Measurements from ENCODE around the gene CLCF1. TPM values are rescaled to one million over a fixed set of nuclear protein-coding genes. Genes with fewer than 3 reads are reported as not detected.

The CLCF1 gene
- total and polyA plus RNA-seq, 2 of the 13 experiments (the other 11 are each of a cell fraction or from before 2014, with no cell fraction given): 0.49 to 0.78 TPM

DNA sequence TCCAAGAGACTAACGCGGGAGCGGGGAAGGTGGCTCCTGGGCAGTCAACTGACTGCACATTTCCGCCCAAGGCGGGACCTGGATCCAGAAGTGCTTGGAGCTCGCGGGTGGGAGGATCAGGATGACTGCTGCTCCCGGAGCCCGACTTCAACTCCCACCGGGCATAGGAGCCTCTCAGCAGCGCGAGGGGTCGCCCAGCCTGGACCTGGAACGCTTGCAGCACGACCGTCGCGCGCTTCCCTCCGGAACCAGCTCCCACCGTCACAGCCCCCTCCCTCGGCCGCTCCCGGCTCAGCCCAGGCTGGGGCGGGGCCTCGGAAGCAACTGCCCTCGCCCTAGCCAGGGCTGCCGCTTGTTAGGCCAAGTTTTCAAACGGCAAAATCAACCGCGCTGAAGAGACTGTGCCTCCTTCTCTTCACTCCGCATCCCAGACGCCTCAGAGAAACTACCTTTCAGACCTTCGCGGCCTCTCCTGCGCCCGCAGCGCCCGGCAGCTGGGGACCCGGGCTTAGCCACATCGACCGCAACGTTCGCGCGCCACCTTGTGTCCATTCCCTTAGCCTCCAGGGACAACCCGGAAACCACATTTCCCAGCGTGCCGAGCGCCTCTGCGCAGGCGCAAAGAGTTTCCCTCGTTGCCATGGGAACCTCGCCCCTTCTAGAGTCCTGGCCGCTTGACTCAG, 56.1 kb downstream of the CLCF1 start (continued):
- TF ChIP-seq, protein P1, sequence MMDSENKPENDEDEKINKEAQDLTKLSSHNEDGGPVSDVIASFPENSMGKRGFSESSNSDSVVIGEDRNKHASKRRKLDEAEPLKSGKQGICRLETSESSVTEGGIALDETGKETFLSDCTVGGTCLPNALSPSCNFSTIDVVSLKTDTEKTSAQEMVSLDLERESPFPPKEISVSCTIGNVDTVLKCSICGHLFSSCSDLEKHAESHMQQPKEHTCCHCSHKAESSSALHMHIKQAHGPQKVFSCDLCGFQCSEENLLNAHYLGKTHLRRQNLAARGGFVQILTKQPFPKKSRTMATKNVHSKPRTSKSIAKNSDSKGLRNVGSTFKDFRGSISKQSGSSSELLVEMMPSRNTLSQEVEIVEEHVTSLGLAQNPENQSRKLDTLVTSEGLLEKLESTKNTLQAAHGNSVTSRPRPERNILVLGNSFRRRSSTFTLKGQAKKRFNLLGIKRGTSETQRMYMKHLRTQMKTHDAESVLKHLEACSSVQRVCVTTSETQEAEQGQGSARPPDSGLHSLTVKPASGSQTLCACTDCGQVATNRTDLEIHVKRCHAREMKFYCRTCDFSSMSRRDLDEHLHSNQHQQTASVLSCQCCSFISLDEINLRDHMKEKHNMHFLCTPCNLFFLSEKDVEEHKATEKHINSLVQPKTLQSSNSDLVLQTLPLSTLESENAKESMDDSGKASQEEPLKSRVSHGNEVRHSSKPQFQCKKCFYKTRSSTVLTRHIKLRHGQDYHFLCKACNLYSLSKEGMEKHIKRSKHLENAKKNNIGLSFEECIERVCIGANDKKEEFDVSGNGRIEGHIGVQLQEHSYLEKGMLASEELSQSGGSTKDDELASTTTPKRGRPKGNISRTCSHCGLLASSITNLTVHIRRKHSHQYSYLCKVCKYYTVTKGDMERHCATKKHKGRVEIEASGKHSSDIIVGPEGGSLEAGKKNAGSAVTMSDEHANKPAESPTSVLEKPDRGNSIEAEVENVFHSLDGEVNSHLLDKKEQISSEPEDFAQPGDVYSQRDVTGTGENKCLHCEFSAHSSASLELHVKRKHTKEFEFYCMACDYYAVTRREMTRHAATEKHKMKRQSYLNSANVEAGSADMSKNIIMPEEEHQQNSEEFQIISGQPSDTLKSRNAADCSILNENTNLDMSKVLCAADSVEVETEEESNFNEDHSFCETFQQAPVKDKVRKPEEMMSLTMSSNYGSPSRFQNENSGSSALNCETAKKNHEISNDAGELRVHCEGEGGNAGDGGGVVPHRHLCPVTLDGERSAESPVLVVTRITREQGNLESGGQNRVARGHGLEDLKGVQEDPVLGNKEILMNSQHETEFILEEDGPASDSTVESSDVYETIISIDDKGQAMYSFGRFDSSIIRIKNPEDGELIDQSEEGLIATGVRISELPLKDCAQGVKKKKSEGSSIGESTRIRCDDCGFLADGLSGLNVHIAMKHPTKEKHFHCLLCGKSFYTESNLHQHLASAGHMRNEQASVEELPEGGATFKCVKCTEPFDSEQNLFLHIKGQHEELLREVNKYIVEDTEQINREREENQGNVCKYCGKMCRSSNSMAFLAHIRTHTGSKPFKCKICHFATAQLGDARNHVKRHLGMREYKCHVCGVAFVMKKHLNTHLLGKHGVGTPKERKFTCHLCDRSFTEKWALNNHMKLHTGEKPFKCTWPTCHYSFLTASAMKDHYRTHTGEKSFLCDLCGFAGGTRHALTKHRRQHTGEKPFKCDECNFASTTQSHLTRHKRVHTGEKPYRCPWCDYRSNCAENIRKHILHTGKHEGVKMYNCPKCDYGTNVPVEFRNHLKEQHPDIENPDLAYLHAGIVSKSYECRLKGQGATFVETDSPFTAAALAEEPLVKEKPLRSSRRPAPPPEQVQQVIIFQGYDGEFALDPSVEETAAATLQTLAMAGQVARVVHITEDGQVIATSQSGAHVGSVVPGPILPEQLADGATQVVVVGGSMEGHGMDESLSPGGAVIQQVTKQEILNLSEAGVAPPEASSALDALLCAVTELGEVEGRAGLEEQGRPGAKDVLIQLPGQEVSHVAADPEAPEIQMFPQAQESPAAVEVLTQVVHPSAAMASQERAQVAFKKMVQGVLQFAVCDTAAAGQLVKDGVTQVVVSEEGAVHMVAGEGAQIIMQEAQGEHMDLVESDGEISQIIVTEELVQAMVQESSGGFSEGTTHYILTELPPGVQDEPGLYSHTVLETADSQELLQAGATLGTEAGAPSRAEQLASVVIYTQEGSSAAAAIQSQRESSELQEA (CRISPR knock-in tag; IDR thresholded peaks at IDR 0.05; ENCODE audit: not compliant biosample characterization): no peak
- no peak for TF ChIP-seq ATF5 (CRISPR knock-in tag; IDR thresholded peaks at IDR 0.05; ENCODE audit: low read depth)
- peak; percentile 41; the same call in 1 of the 2 replicates for TF ChIP-seq SALL1 (CRISPR knock-in tag; IDR thresholded peaks at IDR 0.05)
- no peak for TF ChIP-seq ZNF326 (CRISPR knock-in tag; IDR thresholded peaks at IDR 0.05; ENCODE audit: borderline replicate concordance)
- TF ChIP-seq IKZF4 (CRISPR knock-in tag; IDR thresholded peaks at IDR 0.05; ENCODE audit: borderline replicate concordance, low read depth, not compliant biosample characterization): peak; percentile 61
- TF ChIP-seq KLF15 (CRISPR knock-in tag; IDR thresholded peaks at IDR 0.05; ENCODE audit: borderline replicate concordance): no peak
- no peak for TF ChIP-seq ZSCAN30 (CRISPR knock-in tag; IDR thresholded peaks at IDR 0.05)
- TF ChIP-seq DMAP1 (CRISPR knock-in tag; IDR thresholded peaks at IDR 0.05): peak; percentile 56
- TF ChIP-seq JUN (CRISPR knock-in tag; IDR thresholded peaks at IDR 0.05): 0 out of 2 replicates have a peak, but pooled peaks have one; percentile 40
- TF ChIP-seq, protein P2, sequence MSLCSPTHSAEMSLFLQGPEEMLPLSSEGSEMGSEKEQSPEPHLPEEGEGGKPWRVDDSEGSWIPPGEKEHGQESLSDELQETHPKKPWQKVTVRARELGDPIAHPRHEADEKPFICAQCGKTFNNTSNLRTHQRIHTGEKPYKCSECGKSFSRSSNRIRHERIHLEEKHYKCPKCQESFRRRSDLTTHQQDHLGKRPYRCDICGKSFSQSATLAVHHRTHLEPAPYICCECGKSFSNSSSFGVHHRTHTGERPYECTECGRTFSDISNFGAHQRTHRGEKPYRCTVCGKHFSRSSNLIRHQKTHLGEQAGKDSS (CRISPR knock-in tag; IDR thresholded peaks at IDR 0.05; ENCODE audit: borderline replicate concordance, low read depth): no peak; the same call in 1 of the 2 replicates
- TF ChIP-seq HMGA1 (CRISPR knock-in tag; conservative IDR thresholded peaks at IDR 0.05): no peak
- 0 out of 2 replicates have a peak, but pooled peaks have one; percentile 54 for TF ChIP-seq ZNF674 (CRISPR knock-in tag; IDR thresholded peaks at IDR 0.05; ENCODE audit: low read depth)
- no peak for TF ChIP-seq ZNF253 (CRISPR knock-in tag; IDR thresholded peaks at IDR 0.05; ENCODE audit: borderline replicate concordance)
- peak; percentile 38; the same call in 1 of the 2 replicates for TF ChIP-seq ZNF556 (CRISPR knock-in tag; IDR thresholded peaks at IDR 0.05; ENCODE audit: borderline replicate concordance)
- TF ChIP-seq, protein P3, sequence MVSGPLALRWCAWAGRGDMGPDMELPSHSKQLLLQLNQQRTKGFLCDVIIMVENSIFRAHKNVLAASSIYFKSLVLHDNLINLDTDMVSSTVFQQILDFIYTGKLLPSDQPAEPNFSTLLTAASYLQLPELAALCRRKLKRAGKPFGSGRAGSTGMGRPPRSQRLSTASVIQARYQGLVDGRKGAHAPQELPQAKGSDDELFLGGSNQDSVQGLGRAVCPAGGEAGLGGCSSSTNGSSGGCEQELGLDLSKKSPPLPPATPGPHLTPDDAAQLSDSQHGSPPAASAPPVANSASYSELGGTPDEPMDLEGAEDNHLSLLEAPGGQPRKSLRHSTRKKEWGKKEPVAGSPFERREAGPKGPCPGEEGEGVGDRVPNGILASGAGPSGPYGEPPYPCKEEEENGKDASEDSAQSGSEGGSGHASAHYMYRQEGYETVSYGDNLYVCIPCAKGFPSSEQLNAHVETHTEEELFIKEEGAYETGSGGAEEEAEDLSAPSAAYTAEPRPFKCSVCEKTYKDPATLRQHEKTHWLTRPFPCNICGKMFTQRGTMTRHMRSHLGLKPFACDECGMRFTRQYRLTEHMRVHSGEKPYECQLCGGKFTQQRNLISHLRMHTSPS (CRISPR knock-in tag; IDR thresholded peaks at IDR 0.05; ENCODE audit: low read depth): no peak
- peak; percentile 21 for TF ChIP-seq TBL1XR1 (IDR thresholded peaks at IDR 0.05; ENCODE audit: borderline replicate concordance, low read length, partially characterized antibody)

All from HepG2 (cell line).